Mesothelial cell of epicardium (in vitro differentiated cells): ENCODE measurements around the gene NELFA. TPM values are rescaled to one million over a fixed set of nuclear protein-coding genes. Genes with fewer than 3 reads are reported as not detected.

ENCODE experiments used
- DNase-seq, 2 experiments: peaks; one replicate each; pipeline ENCODE4 v3.0.0; 2021; ENCODE audit warnings: low spot score in 2 of 2; ENCODE audit not compliant: unreplicated experiment in 2 of 2
- H3K27ac Mint-ChIP-seq: 2 replicates; pipeline ENCODE4 v1.8.0; 2021; ENCODE audit warnings: mixed read lengths
- H3K27me3 Mint-ChIP-seq: 2 replicates; pipeline ENCODE4 v1.8.0; 2021; ENCODE audit warnings: low read depth, mixed read lengths
- H3K36me3 Mint-ChIP-seq: 2 replicates; pipeline ENCODE4 v1.8.0; 2021; ENCODE audit warnings: mixed read lengths
- H3K4me1 Mint-ChIP-seq: 2 replicates; pipeline ENCODE4 v1.8.0; 2021; ENCODE audit warnings: mixed read lengths
- H3K4me3 Mint-ChIP-seq: 2 replicates; pipeline ENCODE4 v1.8.0; 2021; ENCODE audit warnings: mild to moderate bottlenecking, moderate library complexity, mixed read lengths
- H3K9me3 Mint-ChIP-seq: 2 replicates; pipeline ENCODE4 v1.8.0; 2021; ENCODE audit warnings: mixed read lengths
- total RNA-seq: library from RNA; stranded (reverse); gene quantifications from 3 replicates; pipeline ENCODE4 v1.2.1, GENCODE V29; 2021
- TF ChIP-seq, protein P1 (sequence below): fragments of 200-600 bp; sonication (generic); IDR thresholded peaks from one replicate; pipeline ENCODE4 v1.5.0; 2021; ENCODE audit warnings: antibody characterized with exemption; ENCODE audit not compliant: unreplicated experiment

NELFA gene
- total RNA-seq, 1 donor from 2014 or later: 55.8 TPM

DNA sequence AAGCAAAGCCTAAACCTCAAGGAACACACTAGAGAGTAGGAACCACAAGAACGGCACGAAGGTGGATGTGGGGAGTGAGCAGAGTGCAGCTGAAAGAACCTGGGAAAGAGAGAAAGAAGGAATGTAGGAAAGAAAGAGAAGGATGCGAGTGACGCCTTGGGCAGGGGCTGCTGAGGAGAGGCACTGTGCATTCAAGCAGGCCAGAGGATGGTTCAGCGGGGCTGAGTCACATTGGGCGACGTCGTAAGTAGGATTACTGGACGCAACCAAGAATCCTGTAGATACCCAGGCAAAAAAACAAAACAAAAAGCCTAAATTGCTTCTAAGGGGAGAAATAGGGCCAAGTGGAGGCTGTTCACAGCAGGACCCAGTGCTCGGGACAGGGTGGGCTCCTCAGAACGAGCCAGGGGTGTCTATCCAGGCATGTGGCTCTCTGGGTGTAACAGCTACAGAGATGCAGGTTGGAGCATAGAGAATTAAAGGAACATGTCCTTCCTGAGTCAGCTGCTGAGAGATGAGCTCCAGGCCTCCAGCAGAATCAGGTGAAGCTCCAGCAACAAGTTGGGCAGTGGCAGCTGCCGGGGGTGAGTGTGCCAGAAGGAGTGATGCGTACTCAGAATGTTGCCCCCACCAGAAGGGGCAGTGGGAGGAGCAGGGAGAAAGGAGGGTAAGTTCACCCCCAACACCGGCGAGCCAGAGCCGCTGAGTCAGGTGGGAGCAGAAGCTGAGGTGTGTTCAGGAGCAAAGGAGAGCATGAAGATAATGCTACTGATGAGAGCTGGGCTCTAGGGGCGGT lies 38.6 kb downstream of the NELFA start:
- Mint-ChIP-seq H3K9me3 (peaks cover 1% of the 10 kb centered on the region), H3K36me3 (peaks cover 41% of the 10 kb centered on the region), H3K27ac (peak overlapping the region; percentile 14), H3K27me3 (no peaks in the 10 kb centered on the region), H3K4me1 (no peaks in the 10 kb centered on the region), H3K4me3 (no peak overlapping the region)
- TF ChIP-seq, protein P1, sequence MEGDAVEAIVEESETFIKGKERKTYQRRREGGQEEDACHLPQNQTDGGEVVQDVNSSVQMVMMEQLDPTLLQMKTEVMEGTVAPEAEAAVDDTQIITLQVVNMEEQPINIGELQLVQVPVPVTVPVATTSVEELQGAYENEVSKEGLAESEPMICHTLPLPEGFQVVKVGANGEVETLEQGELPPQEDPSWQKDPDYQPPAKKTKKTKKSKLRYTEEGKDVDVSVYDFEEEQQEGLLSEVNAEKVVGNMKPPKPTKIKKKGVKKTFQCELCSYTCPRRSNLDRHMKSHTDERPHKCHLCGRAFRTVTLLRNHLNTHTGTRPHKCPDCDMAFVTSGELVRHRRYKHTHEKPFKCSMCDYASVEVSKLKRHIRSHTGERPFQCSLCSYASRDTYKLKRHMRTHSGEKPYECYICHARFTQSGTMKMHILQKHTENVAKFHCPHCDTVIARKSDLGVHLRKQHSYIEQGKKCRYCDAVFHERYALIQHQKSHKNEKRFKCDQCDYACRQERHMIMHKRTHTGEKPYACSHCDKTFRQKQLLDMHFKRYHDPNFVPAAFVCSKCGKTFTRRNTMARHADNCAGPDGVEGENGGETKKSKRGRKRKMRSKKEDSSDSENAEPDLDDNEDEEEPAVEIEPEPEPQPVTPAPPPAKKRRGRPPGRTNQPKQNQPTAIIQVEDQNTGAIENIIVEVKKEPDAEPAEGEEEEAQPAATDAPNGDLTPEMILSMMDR: no peak
- no peak for DNase-seq

DNA sequence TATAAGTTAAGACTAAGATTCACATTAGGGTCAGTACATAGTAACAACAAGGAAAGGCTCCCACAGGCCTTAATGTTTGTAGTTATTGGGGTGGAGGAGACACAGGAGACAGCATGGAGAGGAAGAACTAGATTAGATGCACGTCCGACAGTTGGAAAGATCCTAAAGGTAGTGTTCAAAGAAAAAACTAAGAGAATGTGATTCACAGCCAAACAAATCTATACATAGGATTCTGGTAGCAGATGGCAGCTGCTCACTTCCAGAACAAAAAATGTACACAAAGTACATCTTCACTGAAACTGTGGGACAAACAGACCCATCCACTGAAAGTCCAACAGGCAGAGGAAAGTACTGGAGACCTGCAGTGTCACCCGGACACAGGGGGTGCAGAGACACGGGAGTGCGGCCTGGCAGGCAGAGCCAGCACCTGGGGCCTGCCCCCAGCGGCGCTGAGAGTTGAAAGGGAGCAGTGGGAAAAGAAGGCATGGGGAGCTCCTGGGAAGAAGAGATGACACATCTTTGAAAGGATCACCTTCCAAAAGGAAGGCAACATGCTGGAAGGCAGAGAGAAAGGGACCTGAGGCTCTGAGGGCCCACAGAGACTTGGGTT lies 40.0 kb downstream of the NELFA start:
- no peaks in the 10 kb centered on the region for H3K27me3 Mint-ChIP-seq
- TF ChIP-seq, protein P1: no peak
- H3K36me3 Mint-ChIP-seq: peaks cover 52% of the 10 kb centered on the region
- H3K27ac Mint-ChIP-seq: no peak overlapping the region
- H3K4me3 Mint-ChIP-seq: no peak overlapping the region
- peaks cover 10% of the 10 kb centered on the region for H3K9me3 Mint-ChIP-seq
- DNase-seq: no peak
- H3K4me1 Mint-ChIP-seq: no peaks in the 10 kb centered on the region

GRCh38 chr4:1967512-1968149 lies 41.1 kb downstream of the NELFA start:
- no peaks in the 10 kb centered on the region for H3K27me3 Mint-ChIP-seq
- TF ChIP-seq, protein P1: no peak
- no peak for DNase-seq
- H3K36me3 Mint-ChIP-seq: peaks cover 56% of the 10 kb centered on the region
- no peak overlapping the region for H3K27ac Mint-ChIP-seq
- peaks cover 10% of the 10 kb centered on the region for H3K9me3 Mint-ChIP-seq
- H3K4me3 Mint-ChIP-seq: no peak overlapping the region
- H3K4me1 Mint-ChIP-seq: no peaks in the 10 kb centered on the region

GRCh38 chr4:1964971-1965370 lies 43.8 kb downstream of the NELFA start:
- peaks cover 58% of the 10 kb centered on the region for H3K36me3 Mint-ChIP-seq
- no peaks in the 10 kb centered on the region for H3K27me3 Mint-ChIP-seq
- H3K9me3 Mint-ChIP-seq: peaks cover 10% of the 10 kb centered on the region
- H3K27ac Mint-ChIP-seq: no peak overlapping the region
- no peak overlapping the region for H3K4me3 Mint-ChIP-seq
- TF ChIP-seq, protein P1: no peak
- DNase-seq: no peak
- no peaks in the 10 kb centered on the region for H3K4me1 Mint-ChIP-seq

- Mint-ChIP-seq H3K36me3 (peaks cover 57% of the 10 kb centered on the region), H3K9me3 (peaks cover 10% of the 10 kb centered on the region), H3K27ac (no peak overlapping the region)
These were observed 44.3 kb downstream of the NELFA start for GRCh38 chr4:1964443-1964842.

More at GRCh38 chr4:1964443-1964842, 44.3 kb downstream of the NELFA start:
- no peaks in the 10 kb centered on the region for H3K4me1 Mint-ChIP-seq
- no peak for DNase-seq
- no peak overlapping the region for H3K4me3 Mint-ChIP-seq
- H3K27me3 Mint-ChIP-seq: no peaks in the 10 kb centered on the region
- TF ChIP-seq, protein P1: no peak
